ENCODE data around the gene MEI4. TPM values are rescaled to one million over a fixed set of nuclear protein-coding genes. Genes with fewer than 3 reads are reported as not detected.
"Not testable (repeated sequence)": the region's sequence is repeated elsewhere in the genome, so short reads cannot be mapped to it uniquely, and the experiment has no call there.

The MEI4 gene, protein sequence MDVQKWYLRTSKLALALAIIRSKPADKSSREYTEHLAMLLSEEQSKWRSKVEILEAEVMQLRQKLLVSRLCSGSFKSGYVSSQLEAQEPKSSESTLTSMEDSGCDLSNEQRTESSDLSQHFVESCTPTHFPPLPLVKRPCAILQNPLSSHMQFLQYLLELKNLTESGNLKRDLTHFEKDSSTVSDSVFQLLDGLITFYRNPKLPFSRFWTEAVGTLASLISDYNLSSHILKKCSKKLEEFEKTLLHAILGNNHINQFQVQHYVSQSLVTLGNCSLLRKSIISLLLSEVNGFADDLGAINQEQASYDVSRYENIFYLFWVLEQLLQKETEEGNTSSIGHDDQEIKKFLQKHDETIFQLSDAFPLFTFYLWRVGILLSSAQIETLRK
- total RNA-seq = not detected in 2 replicates

DNA sequence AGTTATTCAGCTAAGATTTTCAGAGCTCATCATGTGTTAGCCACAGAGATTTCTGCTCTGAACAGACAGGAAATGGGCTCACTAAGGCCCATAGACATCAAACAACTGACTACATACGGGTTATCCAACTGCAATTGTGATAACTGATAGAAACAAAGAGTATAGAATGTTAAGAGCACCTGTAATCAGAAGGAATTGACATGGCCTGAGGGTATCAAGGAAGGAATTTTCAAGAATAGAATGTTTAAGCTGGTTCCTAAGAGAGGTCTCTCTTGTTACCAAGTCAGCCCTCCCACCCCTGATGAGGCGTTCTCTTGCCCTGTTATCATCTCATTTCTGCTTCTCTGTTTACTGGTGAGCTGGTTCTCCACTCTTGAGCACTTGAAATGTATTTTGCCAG lies at the start of gene MEI4:
MEI4 (plus strand) TSS at position 301 of the 400 bp plus-strand sequence. CDS start 37,633 bp downstream, outside the sequence.
- no peak for DNase-seq (ENCODE audit: low read depth in 2 of 2)

DNA sequence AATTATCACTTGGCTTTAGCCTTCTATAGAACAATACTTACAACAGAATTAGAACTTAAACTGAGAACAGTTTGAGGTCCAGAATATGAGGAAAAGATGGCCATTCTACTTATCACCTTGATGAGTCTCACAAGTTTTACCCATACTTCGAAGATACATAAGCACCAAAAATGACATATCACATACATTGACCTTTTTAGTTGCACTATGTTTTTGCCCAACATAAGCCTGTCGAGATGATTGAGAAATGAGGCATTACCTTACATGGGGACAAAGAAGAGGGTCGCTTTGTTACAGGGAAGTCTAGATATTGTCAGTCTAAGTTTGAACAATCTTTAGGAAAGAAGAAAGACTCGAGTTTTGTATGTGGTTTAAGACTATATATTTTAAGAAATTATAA lies 48.4 kb upstream of the MEI4 start:
- DNase-seq (ENCODE audit: low read depth in 2 of 2) = no peak

DNA sequence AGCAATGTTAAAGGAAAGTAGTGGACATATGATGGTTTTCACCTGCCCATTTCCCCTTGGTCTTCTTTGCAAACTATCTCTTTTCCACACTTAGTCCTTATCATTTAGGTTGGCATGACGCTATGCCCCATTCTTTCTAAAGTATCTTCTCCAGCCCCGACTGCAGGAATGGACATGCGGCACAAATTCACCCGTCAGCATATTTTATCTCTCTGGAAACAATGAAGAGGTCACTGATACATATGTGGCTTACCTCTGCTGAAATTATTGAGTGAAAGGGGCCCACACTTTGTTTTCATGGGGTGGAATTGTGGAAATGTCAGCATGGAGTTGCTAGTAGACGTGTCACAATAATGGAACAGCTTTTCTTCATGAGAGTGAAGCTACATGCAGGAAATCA lies 45.8 kb upstream of the MEI4 start:
- DNase-seq (ENCODE audit: low read depth in 2 of 2) = no peak

DNA sequence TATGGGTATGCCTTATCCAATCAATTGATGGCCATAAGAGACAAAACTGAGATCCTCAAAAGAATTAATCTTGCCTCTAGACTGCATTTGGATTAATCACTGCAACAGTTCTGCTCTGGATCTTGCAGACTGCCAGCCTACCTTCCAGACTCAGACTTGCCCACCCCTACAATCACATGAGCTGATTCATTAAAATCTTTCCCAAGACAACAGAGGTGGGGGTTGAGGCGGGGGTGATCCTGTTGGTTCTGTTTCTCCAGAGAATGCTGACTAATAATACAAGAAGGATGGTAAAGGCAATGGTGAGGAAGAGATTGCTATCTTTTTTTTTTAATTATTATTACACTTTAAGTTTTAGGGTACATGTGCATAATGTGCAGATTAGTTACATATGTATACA lies 43.7 kb upstream of the MEI4 start:
- DNase-seq (ENCODE audit: low read depth in 2 of 2) = no peak

DNA sequence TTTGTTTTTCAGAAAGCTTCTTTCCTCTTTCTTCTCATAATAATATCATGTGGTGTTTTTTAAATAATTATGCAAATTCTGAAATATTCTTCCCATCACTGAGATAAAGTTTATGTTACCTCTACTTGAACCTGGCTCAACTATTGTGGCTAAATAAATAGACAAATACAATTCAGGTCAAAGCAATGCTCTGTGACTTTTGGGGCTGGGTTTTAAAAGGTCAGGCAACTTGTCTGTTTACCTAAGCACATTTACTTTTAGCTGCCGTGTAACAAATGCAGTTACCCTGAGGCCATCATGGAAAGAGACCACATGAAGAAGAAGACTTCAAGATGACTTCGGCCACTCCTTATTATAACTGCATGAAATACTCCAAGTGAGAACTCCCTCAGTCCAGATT lies 33.7 kb upstream of the MEI4 start:
- no peak for DNase-seq (ENCODE audit: low read depth in 2 of 2)

DNA sequence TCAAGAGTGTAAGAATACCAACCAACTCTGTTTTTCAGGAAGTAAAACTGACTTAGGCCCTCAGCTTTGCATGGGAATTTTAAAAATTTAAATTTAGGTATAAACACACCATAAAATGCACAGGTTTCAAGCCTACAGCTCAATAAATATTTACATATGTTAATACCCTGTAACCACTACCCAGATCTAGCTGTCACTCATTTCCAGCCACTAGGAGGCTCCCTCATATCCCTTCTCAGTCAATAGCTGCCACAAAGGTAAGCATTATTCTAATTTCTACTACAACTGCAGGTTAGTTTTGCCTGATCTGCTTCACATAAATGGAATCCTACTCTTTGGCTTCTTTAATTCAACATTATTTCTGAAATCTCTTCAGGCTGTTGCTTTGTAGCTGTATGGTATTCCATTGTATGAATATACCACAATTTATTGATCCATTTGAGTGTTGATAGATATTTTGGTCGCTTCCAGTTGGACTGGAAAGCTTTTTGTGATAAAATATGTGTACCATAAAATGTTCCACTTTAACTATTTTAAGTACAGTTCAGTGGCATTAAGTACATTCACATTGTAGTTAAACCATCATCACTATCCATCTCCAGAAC lies 32.5 kb upstream of the MEI4 start:
- DNase-seq (ENCODE audit: low read depth in 2 of 2) = peak; percentile 35 to 50

DNA sequence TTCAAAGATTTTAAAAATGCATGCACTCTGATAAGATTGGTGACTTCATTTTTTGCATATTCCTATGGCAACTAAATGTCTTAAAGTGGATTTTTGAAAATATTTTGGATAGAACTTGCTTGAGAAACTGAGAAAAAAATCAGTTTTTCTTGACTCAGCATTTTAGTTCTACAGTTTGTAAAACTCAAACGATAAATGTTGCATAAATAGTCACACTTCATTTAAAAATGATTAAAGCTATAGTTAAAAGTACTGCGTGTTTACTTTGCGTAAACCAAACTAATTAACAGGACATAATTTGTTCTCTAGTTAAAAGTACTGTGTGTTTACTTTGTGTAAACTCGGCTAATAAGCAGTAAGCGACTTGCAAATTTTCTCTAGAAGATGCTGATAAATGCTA lies 28.3 kb upstream of the MEI4 start:
- DNase-seq (ENCODE audit: low read depth in 2 of 2) = no peak

DNA sequence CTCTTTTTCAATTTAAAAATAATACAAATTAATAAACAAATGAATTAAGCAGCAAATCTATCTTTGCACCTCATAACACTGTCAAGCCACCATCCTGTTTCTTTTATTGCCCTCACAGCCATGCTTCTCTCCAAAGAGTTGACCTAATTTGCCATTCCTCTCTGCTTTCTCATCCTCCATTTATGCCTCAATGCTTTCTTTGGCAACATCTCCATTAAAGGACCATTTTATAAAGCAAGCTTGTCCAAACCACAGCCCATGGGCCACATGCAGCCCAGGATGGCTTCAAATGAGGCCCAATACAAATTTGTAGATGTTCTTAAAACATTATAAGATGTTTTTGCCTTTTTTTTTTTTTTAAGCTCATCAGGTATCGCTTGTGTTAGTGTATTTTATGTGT lies 26.4 kb upstream of the MEI4 start:
- DNase-seq (ENCODE audit: low read depth in 2 of 2) = no peak

DNA sequence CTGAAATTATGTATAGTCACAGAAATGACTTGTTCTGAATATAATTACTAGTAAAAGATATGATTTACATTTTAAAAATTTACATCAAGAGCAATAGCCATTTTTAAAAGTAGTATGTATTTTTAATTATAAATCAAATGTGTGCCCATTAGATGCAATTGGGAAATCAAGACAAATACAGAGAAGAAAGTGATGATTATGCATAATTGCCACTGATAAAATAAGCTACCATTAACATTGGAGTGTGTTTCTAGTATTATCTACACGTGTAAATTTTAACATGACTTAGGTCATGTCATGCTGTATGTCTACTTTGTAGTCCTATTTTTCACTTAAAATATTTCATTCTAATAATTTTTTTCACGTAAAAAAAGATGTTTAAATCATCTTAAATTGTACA lies 22.8 kb upstream of the MEI4 start:
- no peak for DNase-seq (ENCODE audit: low read depth in 2 of 2)

DNA sequence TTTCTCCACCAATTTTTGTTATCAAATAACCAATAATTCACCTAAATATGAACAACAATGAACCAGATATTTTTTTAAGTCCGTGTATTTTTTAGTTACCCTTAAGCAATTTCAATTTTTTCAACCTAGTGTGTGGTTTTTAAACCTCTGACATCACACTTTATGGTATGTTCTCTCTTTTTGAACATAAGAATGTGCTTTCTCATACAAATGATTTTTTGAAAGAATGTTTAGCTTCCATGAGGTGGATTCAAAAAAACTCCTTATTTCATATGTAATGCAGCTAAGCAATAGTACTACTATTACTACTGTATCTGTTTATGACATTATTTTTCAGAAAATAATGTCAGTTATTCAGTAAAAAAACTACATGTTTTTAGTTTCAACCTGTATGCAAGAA lies 19.4 kb upstream of the MEI4 start:
- no peak for DNase-seq (ENCODE audit: low read depth in 2 of 2)

DNA sequence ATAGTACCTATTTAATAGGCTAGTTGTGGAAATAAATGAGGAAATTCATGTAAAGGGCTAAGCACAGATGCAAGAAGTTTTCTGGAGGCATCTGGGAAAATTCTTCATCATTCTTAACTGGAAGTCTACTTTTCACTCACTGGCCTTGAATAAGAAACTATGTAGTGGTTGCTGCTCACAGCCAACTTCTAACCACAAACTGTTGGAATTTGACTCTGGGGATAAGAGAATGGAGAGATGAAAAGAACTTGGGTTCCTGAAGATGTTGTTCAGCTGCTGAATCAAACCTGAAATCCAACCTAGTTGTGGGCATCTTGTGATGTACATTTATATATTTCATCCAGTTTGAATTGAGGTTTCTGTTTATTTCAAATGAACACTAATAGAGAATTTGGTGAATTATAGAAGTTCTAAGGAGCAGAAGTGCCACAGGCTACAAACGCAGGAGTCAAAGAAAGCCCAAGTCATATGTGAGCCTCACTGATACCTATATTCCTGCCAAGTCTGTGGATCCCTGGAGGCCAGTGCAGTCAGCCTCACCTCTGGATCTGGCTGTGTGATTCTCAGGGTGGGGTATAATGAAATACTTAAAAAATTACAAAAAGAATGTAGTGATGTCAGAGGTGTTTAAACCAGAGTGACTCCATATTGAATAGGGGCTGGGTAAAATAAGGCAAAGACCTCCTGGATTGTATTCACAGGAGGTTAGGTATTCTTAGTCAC lies 18.7 kb upstream of the MEI4 start:
- DNase-seq (ENCODE audit: low read depth in 2 of 2) = no peak

DNA sequence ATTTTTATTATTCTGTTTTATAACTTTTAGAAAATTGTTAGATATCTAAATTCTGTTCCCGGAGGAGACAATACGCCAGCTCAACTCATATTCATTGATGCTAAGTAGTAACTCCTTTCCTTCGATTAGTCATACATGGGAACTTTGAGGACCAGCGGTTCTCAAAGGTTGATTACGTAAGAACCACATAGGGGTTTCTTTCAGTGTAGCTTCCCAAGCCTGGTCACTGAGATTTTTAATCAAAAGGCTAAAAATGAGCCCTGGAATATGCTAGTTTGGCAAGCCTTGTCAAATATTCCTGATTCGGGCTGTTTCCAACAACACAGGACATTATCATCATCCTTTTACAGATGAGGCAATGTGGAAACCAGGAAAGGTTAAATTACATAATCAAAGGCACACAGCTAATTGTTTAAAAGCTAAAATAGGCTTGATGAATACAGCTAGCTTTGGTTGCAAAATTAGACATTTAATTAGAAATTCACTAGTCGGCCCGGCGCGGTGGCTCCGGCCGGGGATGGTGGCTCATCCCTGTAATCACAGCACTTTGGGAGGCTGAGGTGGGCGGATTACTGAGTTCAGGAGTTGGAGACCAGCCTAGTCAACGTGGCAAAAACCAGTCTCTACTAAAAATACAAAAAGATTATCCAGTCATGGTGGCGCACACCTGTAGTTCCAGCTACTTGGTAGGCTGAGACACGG lies 14.6 kb upstream of the MEI4 start:
- DNase-seq (ENCODE audit: low read depth in 2 of 2) = no peak

DNA sequence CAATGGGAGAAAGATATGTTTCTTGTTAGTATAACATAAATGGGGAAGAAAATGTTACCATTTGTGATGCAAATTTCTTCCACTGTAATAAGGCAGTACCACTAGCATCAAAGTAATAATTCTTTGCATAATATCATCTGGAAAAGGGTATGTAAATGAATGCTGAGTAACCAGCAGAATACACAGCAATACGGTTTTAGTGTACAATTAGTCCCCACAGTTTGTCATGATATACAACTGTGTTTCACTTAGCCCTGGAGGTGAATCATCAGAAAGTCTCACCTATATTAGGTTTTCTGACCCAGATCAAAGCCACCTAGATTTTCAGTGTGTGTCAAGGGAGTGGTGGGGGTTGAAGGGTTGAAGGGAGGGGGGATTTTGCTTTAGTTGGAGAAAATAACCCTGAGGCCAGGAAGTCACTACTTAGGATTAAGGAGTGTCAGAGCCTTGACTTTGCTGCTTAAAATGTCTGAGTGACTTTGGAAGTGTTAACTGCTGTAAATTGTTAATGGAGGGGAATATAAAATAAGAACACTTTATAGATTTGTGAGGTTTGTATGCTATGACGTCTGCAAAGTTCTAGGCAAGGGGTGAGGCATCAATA lies 8.6 kb upstream of the MEI4 start:
- no peak for DNase-seq (ENCODE audit: low read depth in 2 of 2)

DNA sequence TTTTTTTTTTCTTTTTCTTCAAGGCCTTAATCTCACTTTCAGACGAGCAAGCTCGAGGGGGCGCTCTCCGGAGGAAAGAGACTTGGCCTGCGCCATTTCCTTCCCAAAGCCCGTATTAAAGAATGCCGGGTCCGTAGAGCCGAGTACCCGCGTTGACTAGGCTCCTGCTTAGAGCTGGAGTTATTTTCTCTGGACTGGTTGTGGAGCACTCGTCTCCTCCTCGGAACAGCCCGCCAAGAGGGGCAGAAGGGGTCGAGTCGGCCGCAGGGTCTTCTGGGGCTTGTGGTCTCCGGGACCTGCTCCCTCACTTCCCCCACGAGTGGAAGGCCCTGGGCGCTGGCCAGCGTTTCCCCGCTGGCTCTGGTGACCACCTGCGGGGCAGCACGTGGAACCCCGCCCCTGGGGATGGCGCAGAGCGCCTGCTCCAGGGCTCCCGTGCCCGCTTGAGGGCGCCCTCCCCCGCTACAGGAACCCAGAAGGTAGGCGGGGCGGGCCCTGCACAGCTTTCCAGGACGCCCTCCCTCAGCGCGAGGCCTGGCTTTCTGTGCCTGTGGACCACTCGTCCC lies 2.7 kb upstream of the MEI4 start:
- peak; percentile 8 to 60 for DNase-seq (ENCODE audit: low read depth in 2 of 2)

DNA sequence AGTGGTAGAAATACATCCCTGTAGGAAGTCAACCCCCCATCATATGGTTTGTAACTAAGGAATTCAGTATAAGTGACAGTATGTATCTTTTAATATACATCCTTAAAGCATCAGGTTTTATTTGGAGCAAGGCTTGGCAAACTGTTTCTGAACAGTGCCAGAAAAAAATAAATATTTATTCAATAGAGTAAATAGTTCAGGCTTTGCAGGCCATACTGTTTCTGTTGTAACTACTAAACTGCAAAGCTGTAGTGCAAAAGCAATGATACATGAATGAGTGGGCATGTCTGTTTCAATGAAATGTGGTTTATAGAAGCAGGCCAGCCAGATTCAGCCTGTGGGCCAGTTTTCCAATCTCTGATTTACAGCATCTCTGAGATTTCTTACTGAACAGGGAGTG lies 977 bp downstream of the MEI4 start:
- no peak for DNase-seq (ENCODE audit: low read depth in 2 of 2)

DNA sequence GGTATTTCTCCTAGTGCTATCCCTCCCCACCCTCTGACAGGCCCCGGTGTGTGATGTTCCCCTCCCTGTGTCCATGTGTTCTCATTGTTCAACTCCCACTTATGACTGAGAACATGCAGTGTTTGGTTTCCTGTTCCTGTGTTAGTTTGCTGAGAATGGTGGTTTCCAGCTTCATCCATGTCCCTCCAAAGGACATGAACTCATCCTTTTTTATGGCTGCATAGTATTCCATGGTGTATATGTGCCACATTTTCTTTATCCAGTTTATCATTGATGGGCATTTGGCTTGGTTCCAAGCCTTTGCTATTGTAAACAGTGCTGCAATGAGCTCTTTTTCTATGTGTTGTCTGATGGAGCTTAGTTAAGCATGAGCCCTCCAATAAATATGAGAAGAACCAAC lies 2.2 kb downstream of the MEI4 start:
- DNase-seq (ENCODE audit: low read depth in 2 of 2) = not testable (repeated sequence)

DNA sequence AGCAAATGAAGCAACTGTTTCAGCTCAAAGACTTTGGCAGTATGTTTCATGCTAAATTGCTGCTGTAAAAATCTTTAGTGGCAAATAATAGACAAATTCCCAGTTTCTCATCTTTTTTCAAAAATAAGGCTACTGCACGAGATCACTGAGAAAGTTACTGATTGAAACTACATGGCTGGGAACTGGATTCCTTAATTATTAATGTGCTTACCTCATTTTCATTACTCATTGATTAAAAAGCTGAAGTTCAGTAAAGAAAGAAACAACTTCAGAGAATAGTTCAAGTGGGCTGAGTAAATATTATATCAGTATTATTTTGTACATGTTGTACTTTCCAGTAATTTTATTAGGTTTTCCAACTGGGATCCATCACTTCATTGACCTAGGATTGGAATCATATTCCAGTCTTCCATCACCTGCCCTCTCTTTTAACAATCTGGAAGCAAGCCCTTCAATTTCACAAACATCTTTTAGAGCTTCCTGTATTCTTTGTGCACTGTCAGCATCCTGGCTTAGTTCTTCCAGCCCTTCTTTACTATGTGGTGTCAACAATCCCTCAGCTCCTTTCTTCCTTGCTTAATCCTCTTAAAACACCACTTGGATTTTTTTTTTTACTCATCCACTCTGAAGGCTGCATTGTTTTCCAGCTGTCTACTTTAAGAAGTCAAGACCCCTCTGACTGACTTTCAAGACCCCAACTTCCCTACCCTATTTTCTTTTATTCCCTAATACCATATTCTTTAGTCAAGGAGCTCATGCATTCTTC lies 4.3 kb downstream of the MEI4 start:
- DNase-seq (ENCODE audit: low read depth in 2 of 2) = no peak

DNA sequence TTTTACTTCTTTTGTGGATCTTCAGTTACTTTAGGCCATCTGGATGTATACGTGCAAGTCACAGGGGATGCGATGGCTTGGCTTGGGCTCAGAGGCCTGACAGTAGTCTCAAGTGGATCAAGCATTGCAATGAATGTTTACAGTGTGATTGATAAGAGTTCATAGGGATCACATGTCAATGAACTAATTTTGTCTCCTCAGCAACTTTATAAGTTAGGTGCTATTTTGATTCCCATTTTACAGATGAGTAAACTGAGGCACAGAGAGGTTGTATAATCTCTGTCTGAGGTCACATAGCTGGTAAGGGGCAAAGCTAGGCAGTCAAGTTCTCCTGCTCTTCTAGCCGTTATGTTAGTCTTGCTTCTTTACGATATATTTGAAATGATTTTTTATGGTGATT lies 13.5 kb downstream of the MEI4 start:
- no peak for DNase-seq (ENCODE audit: low read depth in 2 of 2)

DNA sequence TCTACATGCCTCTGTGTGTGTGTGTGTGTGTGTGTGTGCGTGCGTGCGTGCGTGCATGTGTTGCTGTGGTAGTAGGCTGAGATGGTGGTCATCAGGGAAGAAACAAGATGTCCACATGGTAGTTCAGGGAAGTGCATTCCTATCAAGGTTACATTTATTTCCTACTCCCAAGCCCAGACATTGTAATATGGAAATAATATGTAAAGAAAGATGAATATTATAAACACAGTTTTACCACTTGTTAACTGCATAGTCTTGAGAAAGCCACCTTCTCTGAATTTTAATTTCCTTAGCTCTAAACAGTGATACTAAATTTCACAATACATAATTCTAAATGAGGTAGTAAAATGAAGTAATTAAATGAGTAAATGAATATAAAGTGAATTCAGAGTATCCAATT lies 14.0 kb downstream of the MEI4 start:
- DNase-seq (ENCODE audit: low read depth in 2 of 2) = no peak

DNA sequence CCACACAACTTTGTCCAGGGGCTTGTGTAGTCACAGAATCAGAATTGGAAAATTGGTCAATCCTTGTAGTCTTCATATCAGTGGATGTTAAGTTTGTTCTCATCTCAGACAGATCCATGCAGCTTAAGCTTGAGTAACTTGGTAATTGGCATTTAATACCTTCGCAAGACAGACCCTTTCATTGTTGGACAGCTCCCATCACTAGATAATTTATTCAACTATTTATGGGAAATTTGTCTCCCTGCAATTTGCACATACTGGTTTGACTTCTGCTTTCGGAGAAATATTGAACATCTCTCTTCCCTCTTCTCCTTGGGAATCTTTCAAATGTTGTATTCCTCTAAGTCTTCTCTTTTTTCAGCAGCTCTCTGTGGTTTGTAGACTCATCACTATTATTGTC lies 17.1 kb downstream of the MEI4 start:
- no peak for DNase-seq (ENCODE audit: low read depth in 2 of 2)

DNA sequence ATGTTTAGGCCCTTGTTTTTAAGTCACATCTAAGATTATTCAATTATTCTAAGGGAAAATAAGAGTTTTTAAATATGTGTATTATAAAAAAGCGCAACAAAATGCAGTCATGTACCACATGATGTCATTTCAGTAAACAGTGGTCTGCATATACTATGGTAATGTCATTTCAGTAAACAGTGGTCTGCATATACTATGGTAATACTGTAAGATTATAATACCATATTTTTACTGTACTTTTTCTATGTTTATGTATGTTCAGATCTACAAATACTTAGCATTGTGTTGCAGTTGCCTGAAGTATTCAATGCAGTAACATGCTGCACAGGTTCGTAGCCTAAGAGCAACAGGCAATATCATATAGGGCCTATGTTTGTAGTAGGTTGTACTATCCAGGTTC lies 21.4 kb downstream of the MEI4 start:
- DNase-seq (ENCODE audit: low read depth in 2 of 2) = no peak

Data from lung microvascular endothelial cell (primary cell).